ENCODE data around the gene GYPA.

GRCh38 chr4:144141493-144141892 lies 975 bp upstream of the GYPA start:
- no peak for TF ChIP-seq POLR2AphosphoS5 (IDR thresholded peaks at IDR 0.05)
- TF ChIP-seq CTCF (IDR thresholded peaks at IDR 0.05): no peak
